NCI-H1930 (cell line): Measurements from ENCODE around the gene A2M.

Source experiments
- DNase-seq, 2 experiments: peaks; one replicate each; lab custom pipeline; 2025; lab: John Stamatoyannopoulos, UW

A2M gene

DNA sequence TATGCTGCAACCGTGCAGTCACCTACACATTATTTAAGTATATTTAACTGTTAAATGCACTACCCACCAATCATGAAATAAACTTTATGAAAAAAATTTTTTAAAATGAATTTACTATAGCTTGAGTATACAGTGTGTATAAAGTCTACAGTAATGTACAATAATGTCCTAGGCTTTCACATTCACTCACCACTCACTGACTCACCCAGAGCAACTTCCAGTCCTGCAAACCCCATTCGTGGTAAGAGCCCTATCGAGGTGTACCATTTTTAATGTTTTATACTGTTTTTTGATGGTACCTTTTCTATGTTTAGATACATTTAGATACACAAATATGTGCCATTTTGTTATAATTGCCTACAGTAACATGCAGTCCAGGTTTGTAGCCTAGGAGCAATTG lies 78.3 kb downstream of the A2M start:
- DNase-seq = no peak

DNA sequence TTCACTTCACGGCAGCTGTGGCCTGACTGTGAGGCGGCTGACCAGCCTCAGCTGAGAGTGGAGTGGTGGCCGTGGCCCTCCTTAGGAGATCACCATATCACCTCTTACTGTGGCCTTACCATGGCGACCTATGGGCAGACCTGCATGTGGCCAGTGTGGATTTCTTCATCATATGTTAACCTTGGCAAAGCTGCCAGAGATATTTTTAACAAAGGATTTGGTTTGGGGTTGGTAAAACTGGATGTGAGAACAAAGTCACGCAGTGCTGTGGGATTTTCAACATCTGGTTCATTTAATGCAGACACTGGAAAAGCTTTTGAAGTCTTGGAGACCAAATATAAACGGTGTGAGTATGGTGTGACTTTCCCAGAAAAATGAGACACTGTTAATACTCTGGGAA lies 79.5 kb downstream of the A2M start:
- no peak for DNase-seq

DNA sequence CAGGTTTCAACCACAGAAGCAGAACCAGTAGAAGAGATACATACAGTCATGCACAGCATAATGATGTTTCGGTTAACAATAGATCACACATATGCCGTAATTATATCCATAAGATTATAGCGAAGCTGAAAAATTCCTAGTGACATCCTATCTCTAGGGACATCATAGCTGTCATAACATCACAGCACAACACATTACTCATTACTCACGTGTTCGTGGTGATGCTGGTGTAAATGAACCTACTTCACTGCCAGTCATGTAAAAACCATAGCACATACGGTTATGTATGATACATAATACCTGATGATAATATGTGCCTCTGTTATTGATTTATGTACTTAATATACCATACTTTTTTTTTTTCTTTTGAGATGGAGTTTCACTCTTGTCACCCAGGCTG lies 81.6 kb downstream of the A2M start:
- no peak for DNase-seq

DNA sequence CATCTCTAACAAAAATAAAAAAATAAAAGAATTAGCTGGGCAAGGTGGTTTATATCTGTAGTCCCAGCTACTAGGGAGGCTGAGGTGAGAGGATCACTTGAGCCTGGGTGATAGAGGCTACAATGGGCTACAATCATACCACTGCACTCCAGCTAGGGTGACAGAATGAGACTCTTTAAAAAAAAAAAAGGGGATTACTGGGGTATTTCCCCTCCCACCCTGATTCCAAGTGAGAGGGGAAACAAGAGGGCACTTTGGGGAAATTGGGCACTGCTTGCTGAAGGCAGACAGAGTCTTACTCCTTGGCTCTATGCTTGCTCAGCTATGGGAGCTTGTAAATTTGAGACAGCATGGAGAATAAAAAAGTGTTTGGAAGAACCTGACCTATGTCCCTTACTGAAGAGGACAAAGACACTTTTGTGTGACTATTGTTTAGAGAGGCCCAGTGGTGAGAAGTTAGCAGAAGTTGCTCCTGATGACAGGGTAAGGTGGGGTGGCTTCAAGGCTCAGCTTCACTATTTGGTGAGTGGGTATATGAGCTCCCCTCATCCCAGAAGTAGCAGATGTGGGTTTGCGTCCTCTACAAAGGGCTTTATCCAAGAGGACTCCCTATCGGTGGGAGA lies 82.3 kb downstream of the A2M start:
- no peak for DNase-seq

DNA sequence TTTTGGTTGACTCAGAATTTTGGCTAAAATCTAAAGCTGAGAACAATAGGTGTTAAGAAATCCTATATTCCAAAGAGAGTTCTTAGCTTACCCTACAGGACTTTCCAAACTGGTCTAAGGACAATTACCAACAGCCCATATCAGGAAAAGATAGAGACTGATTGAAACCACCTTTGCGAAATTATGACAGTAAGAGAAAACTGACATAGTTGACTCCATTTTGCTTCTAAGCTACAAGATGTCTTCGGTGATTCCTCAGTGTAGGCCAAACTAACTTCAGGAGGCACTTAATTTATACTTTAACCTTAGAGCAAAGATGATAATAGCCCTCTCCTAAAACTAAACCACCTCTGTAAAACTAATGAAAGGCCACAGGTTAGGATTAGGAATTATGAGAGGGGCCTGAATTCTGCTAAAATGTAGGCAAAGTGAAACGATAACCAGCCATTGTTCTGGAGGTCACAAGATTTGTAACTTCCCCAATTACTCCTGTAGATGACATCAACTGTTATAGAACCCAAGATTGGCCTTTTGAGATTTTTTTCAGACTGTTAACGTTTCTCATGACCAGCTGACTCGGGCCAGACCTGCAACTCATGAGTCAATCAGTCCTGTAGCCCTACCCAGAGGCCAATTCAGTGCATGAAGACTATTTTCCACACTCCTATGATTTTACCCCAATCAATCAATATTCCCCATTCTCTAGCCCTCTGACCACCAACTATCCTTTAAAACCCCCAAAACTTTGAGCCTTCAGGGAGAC lies 83.3 kb downstream of the A2M start:
- DNase-seq = no peak

DNA sequence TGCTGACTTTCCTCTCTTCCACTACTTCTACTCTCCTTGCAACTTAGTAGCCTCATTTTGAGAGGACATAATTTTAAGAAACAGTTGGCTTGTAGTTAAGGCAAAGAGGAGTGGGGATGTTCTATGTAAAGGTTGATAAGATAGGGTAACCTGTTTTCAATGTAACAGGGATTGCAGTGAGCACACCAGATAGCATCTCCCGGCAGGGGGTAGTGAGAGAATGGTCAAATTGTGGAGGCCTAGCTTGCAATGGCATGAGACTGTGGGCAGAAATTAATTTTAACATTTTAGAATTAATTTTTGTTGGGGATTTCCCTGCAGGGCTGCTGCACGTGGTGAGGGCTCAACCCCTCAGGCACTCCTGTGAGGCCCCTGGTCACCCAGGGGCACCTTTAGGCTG lies 84.9 kb downstream of the A2M start:
- DNase-seq = no peak

DNA sequence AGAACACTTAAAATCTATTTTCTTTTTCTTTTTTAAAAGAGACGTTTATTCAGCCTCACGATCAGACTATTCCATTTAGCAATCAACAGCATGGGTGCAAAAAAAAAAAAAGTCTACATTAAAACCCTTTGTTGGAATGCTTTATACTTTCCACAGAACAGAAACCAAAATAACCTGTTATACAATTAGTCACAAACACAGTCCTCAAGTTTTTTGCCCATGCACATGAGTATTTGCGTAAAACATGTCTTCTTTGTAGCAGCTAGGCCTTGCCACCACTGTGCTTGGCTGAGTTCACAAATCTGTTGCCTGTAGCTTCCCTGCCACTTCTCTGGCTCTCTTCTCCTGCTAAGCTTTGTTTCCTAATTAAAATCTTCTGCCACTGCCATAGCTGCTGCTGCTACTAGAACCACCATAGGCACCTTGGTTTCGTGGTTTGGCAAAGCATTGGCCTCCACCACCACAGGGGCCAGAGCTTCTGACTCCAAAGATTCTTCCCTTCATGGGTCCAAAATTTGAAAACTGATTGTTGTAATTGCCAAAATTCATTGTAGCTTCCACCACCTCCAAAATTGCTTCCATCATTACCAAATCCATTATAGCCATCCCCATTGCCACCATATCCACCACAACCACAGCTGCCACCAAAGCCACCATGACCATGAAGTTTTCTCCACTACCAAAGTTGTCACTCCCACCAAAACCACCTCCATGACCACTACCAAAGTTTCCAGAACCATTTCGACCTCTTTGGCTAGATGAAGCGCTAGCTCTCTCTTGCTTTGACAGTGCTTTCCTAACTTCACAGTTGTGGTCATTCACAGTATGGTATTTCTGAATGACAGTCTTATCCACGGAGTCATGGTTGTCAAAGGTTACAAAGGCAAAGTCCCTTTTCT lies 88.3 kb downstream of the A2M start:
- no peak for DNase-seq

DNA sequence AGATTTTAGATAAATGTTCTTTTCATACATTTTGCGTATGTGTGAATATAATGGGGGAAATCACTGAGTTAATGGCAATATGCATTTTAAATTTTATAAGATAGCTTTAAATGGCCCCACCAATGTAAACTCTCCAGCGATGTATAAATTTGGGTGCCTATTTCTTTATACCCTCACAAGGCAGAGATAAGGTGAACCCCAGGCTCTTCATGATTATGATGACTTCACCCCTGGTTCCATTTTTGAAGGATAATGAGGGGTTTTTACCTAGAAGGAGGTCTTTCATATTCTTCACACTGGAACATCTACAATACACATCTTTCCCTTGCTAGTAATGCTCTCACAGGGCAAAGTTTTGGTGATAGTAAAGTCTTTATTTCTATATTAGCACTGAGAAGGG lies 91.2 kb downstream of the A2M start:
- DNase-seq = no peak

DNA sequence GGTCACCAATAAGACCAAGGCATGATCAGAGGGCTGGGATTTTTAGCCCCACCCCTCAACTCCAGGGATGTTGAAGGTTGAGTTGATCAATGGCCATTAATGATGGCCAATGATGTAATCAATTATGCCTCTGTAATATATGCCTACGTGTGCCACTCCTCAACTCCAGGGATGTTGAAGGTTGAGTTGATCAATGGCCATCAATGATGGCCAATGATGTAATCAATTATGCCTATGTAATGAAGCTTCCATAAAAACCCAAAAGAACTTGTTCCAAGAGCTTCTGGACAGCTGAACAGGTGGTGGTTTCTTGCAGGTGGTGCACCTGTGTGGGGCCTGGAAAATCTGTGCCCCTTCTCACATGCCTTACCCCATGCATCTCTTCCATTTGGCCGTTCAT lies 93.1 kb downstream of the A2M start:
- DNase-seq = no peak
